Esophagus squamous epithelium (tissue), 5 donors: Measurements from ENCODE around the gene PAF1. TPM values are rescaled to one million over a fixed set of nuclear protein-coding genes. Genes with fewer than 3 reads are reported as not detected.

ENCODE experiments used
- DNase-seq: peaks from one replicate; lab custom pipeline; 2025; lab: John Stamatoyannopoulos, UW
- H3K27ac ChIP-seq, 4 donors: fragments of 200-600 bp; sonication (generic); one replicate each; pipeline ENCODE4 v1.5.1; 2016 to 2019; ENCODE audit warnings: mild to moderate bottlenecking in 1 of 4
- H3K27me3 ChIP-seq, 4 donors: fragments of 200-600 bp; sonication (generic); 1 replicate in 3 of 4; 2 replicates in 1 of 4; pipeline versions ENCODE4 v1.5.1 to v1.6.0; 2017 to 2021; ENCODE audit warnings: antibody characterized with exemption in 1 of 4
- H3K36me3 ChIP-seq, 3 donors: fragments of 200-600 bp; sonication (generic); one replicate each; pipeline ENCODE4 v1.5.1; 2016 to 2019
- H3K4me1 ChIP-seq, 3 donors: fragments of 200-600 bp; sonication (generic); one replicate each; pipeline ENCODE4 v1.5.1; 2017 to 2019
- H3K4me3 ChIP-seq, 4 donors: fragments of 200-600 bp; sonication (generic); 1 replicate in 3 of 4; 2 replicates in 1 of 4; pipeline ENCODE4 v1.5.1; 2016 to 2019; ENCODE audit warnings: mild to moderate bottlenecking in 2 of 4, moderate library complexity in 1 of 4
- H3K9me3 ChIP-seq, 3 donors: fragments of 200-600 bp; sonication (generic); one replicate each; pipeline ENCODE4 v1.5.1; 2016 to 2019
- POLR2A ChIP-seq, 4 donors: fragments of 450-650 bp; IDR thresholded peaks; one replicate each; pipeline ENCODE4 v1.6.1; 2017; ENCODE audit warnings: antibody characterized with exemption in 4 of 4, mild to moderate bottlenecking in 4 of 4, moderate library complexity in 3 of 4
- WGBS, 2 donors: methylation state at CpG; one replicate each; pipeline ENCODE4 v1.1.5; 2018; 5-methylcytosine and 5-hydroxymethylcytosine counted together
- intact Hi-C: fragments of 100-400 bp; cut with DNase I; formaldehyde crosslinking; loops from one replicate; pipeline ENCODE4 v1.15.0; 2022
- total RNA-seq, 4 donors: library from RNA; depleted of rRNA; stranded (reverse); fragments of >200 nt; gene quantifications; one replicate each; pipeline ENCODE4 v1.1.0, GENCODE V29; 2016
- TF ChIP-seq, protein P1 (sequence below), 6 experiments: fragments of 450-650 bp in 4 of 6; fragments of 200-600 bp in 2 of 6; sonication (generic) in 2 of 6; IDR thresholded peaks; one replicate each; pipeline ENCODE4 v1.5.1; 2016 to 2019; ENCODE audit warnings: antibody characterized with exemption in 6 of 6, mild to moderate bottlenecking in 4 of 6, moderate library complexity in 4 of 6
- donor health status: DM: yes; HTN: yes; CAD: no.

The PAF1 gene
- total RNA-seq, 4 donors from 2014 or later, result 35.4 to 53.6 (median 38.1) TPM

DNA sequence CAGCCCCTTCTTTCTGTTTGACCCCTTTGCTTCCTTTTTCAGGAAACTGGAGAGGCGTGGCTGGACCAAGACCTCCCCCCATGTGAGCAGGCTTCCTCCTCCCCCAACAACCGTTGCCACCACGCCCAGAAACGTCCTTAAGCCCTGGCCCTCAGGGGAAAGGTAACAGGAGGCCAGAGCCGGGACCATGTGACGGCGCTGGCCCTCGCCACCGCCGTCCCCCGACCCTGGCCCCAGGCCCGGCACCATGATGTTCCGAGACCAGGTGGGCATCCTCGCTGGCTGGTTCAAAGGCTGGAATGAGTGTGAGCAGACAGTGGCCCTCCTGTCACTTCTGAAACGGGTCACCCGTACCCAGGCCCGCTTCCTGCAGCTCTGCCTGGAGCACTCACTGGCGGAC is 34.3 kb downstream of the PAF1 start:
- DNase-seq, result no peak
- H3K27ac ChIP-seq, result no peak overlapping the region

DNA sequence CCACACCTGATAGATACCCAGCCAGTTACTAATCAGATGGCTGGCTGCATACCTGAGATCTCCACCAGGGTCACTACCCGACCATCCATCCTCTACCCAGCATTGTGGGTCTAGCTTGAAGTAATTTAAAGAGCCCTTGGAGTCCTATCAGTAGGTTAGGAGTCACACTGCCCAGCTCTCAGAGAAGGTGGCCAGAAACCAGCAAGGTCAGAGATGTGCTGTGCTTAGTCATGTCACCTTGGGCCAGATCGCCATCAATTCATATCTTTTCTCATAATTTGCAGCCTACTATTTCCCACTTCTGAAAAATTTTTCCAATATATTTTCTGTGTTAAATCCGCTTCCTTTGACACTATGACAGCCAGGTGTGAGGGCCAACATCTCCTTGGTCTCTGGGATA is 34.8 kb downstream of the PAF1 start:
- no peak overlapping the region for H3K4me3 ChIP-seq
- TF ChIP-seq POLR2A (IDR thresholded peaks at IDR 0.05), result no peak
- TF ChIP-seq, protein P1, sequence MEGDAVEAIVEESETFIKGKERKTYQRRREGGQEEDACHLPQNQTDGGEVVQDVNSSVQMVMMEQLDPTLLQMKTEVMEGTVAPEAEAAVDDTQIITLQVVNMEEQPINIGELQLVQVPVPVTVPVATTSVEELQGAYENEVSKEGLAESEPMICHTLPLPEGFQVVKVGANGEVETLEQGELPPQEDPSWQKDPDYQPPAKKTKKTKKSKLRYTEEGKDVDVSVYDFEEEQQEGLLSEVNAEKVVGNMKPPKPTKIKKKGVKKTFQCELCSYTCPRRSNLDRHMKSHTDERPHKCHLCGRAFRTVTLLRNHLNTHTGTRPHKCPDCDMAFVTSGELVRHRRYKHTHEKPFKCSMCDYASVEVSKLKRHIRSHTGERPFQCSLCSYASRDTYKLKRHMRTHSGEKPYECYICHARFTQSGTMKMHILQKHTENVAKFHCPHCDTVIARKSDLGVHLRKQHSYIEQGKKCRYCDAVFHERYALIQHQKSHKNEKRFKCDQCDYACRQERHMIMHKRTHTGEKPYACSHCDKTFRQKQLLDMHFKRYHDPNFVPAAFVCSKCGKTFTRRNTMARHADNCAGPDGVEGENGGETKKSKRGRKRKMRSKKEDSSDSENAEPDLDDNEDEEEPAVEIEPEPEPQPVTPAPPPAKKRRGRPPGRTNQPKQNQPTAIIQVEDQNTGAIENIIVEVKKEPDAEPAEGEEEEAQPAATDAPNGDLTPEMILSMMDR (IDR thresholded peaks at IDR 0.05), result no peak
- intact Hi-C loops, result no loop called here
- no peaks in the 10 kb centered on the region for H3K9me3 ChIP-seq
- H3K4me1 ChIP-seq, result peaks cover 0 to 34% (median 0%) of the 10 kb centered on the region in 3 donors
- H3K27me3 ChIP-seq, result no peaks in the 10 kb centered on the region
- no peak overlapping the region for H3K27ac ChIP-seq
- DNase-seq, result no peak
- WGBS, 2 donors, result 65 to 94% methylated on average over 3 of the region's 3 CpGs
- peaks cover 18 to 98% (median 46%) of the 10 kb centered on the region in 3 donors for H3K36me3 ChIP-seq

More for the DNA sequence above, 34.3 kb downstream of the PAF1 start:
- Histone ChIP-seq H3K36me3 (peaks cover 18 to 100% (median 49%) of the 10 kb centered on the region in 3 donors), H3K4me1 (peaks cover 0 to 33% (median 0%) of the 10 kb centered on the region in 3 donors), H3K27me3 (no peaks in the 10 kb centered on the region), H3K4me3 (no peak overlapping the region), H3K9me3 (no peaks in the 10 kb centered on the region)
- intact Hi-C loops, result no loop called here
- TF ChIP-seq, protein P1 (IDR thresholded peaks at IDR 0.05), result no peak
- TF ChIP-seq POLR2A (IDR thresholded peaks at IDR 0.05), result no peak
- 78% methylated on average over 12 of the region's 18 CpGs; no CpG with 5 or more reads in 1 of the 2 donors for WGBS, 2 donors

DNA sequence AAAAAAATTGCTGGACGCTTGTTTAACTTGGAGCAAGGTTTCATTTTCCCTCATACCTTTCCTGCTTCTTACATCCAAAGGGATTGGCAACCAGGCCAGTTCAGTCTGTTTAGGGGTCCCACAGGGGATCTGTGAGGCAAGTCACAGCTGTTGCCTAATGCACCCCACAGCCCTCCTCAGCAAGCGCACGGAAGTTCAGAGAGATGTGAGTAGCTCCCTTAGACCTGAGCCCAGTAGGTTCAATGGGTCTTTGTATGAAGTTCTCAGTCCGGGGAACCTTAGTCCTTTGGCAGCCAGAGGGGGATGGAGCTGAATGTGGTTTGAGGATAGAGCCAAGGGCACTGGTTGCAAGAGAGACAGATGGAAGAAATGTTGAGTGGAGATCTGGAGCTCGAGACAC is 35.7 kb downstream of the PAF1 start:
- TF ChIP-seq POLR2A (IDR thresholded peaks at IDR 0.05), result no peak
- TF ChIP-seq, protein P1 (IDR thresholded peaks at IDR 0.05), result no peak
- H3K36me3 ChIP-seq, result peaks cover 18 to 98% (median 42%) of the 10 kb centered on the region in 3 donors
- no peak overlapping the region for H3K27ac ChIP-seq
- no peaks in the 10 kb centered on the region for H3K27me3 ChIP-seq
- H3K4me1 ChIP-seq, result peaks cover 0 to 38% (median 0%) of the 10 kb centered on the region in 3 donors
- no peaks in the 10 kb centered on the region for H3K9me3 ChIP-seq
- no peak for DNase-seq
- intact Hi-C loops, result no loop called here
- no peak overlapping the region for H3K4me3 ChIP-seq
- WGBS, 2 donors, result 83 to 94% methylated on average over 3 to 4 of the region's 5 CpGs

DNA sequence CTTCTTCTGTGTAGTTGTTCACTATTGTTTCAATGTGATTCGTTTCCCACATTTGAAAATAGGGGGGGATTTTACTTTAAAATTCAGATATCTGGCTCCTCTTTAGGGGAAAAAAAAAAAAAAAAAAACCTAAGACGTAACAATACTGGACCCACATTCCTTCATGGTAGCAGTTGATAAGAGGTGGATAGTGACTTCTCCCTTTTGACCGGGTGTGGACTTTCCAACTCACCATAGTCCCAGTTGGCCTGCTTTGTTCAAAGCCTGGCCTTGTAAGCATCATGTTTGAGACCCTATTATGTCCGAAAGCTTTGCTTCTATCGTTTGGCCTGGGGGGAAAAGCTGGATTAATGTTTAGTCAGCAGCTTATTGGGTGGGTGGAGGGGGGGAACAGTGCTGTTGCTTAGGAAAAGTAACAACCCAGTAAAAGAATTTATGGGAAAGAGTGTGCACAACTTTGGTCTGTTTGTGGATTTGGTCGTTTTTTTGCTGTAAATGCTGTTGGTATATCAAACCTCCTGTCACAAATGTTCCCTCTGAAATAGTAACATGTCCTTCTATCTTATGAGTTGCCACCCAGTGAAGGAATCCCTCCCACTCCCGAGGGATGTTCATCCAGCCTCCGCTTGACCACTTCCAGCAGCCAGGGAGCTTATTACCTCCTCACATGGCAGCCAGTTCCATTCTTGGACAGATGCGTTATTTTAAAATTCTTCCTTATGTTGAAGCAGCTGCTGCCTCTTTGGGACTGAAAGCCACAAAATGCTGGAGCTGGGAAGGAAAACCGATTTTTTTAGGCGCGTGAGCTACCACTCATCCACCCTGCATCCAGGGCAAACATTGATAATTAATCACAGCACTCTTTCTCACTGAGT is 38.3 kb downstream of the PAF1 start:
- TF ChIP-seq, protein P1 (IDR thresholded peaks at IDR 0.05), result no peak
- no peak for TF ChIP-seq POLR2A (IDR thresholded peaks at IDR 0.05)
- H3K27ac ChIP-seq, result peak overlapping the region in 3 of 4 donors; percentile 26 to 48 (median 30)
- H3K36me3 ChIP-seq, result peaks cover 18 to 96% (median 34%) of the 10 kb centered on the region in 3 donors

DNA sequence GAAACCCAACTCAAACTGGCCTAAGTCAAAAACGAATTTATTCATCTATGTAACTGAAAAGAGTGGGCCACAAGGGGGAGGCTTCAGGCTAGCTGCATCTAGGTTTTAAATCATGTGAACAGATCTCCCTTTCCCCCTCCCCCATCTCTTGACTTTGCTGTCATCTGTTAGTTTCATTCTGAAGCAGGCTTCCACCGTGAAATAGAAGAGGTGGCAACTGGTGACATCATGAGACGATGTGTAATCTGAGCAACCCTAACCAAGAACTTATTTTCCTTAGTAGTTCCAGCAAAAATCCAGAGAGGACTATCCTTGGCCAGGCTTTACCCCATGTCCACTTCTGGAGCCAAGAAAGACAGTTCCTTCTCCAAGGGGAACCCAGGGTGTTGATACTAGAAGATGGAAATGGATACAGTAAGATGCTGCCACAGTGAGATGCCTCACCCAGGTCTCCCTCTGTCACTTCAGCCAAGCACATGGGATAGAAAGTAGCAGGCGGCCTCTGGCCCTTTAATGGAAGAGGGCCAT is 39.3 kb downstream of the PAF1 start:
- Histone ChIP-seq H3K9me3 (no peaks in the 10 kb centered on the region), H3K27ac (peak overlapping the region in 3 of 4 donors; percentile 30 to 48 (median 47)), H3K4me3 (no peak overlapping the region), H3K4me1 (peaks cover 0 to 61% (median 0%) of the 10 kb centered on the region in 3 donors), H3K27me3 (no peaks in the 10 kb centered on the region), H3K36me3 (peaks cover 8 to 90% (median 24%) of the 10 kb centered on the region in 3 donors)
- TF ChIP-seq, protein P1 (IDR thresholded peaks at IDR 0.05), result no peak
- no peak for TF ChIP-seq POLR2A (IDR thresholded peaks at IDR 0.05)
- intact Hi-C loops, result no loop called here
- DNase-seq, result no peak
- WGBS, 2 donors, result 56 to 69% methylated on average over 4 of the region's 4 CpGs

More for the DNA sequence above, 38.3 kb downstream of the PAF1 start:
- Histone ChIP-seq H3K4me1 (peaks cover 0 to 52% (median 0%) of the 10 kb centered on the region in 3 donors), H3K4me3 (no peak overlapping the region), H3K27me3 (no peaks in the 10 kb centered on the region), H3K9me3 (no peaks in the 10 kb centered on the region)
- intact Hi-C loops, result no loop called here
- no peak for DNase-seq
- WGBS, 2 donors, result 76 to 78% methylated on average over 10 to 12 of the region's 12 CpGs
